ENCODE measurements around the gene TWIST1.

DNA sequence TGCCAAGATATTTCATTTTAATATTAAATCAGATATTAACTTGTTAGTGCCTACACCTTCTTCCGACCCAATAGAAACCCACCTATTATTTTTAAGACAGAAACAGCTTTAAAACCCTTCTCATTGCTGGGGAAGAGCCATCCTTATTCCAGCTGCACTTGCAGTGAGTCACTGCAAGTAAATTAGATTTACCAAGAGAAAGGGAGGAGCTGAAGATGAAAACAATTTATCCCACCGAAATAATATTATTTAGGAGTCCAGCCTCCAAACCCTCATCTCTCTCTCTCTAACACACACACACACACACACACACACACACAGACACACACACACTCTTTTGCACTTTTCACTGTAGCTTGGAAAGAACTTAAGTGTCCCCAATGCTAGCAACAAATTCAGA, 26.9 kb downstream of the TWIST1 start:
- TF ChIP-seq CTCF (IDR thresholded peaks at IDR 0.05), result no peak
- no peak for TF ChIP-seq POLR2AphosphoS5 (IDR thresholded peaks at IDR 0.05; ENCODE audit: insufficient read depth in 1 of 2, low read depth in 1 of 2)
- no peak for TF ChIP-seq POLR2A (IDR thresholded peaks at IDR 0.05)
